Kidney tubule cell (primary cell): Measurements from ENCODE around the gene UNC93B1.
"Not testable (repeated sequence)": the region's sequence is repeated elsewhere in the genome, so short reads cannot be mapped to it uniquely, and the experiment has no call there.

Source experiments
- DNase-seq: peaks from one replicate; pipeline ENCODE4 v3.0.0-alpha.2; 2018; ENCODE audit warnings: low spot score

The UNC93B1 gene

GRCh38 chr11:68009391-68010089 lies 5.6 kb upstream of the UNC93B1 start:
- peak; percentile 51 for DNase-seq

- DNase-seq: no peak
These were observed 4.8 kb upstream of the UNC93B1 start for GRCh38 chr11:68008381-68009337.

- DNase-seq: no peak
These were observed 3.8 kb upstream of the UNC93B1 start for GRCh38 chr11:68007498-68008380.

- no peak for DNase-seq
These were observed 2.8 kb upstream of the UNC93B1 start for GRCh38 chr11:68006606-68007166.

GRCh38 chr11:68004551-68005335 lies 846 bp upstream of the UNC93B1 start:
- DNase-seq: no peak

GRCh38 chr11:68002938-68003845 lies 705 bp downstream of the UNC93B1 start:
- DNase-seq: peak; percentile 50

- no peak for DNase-seq
These were observed 1.3 kb downstream of the UNC93B1 start for GRCh38 chr11:68002575-68002937.

GRCh38 chr11:67999704-68000103 lies 4.2 kb downstream of the UNC93B1 start:
- DNase-seq: no peak

- no peak for DNase-seq
These were observed 4.7 kb downstream of the UNC93B1 start for GRCh38 chr11:67999201-67999629.

GRCh38 chr11:67998150-67999045 lies 5.5 kb downstream of the UNC93B1 start:
- no peak for DNase-seq

- no peak for DNase-seq
These were observed 6.4 kb downstream of the UNC93B1 start for GRCh38 chr11:67997475-67997921.

GRCh38 chr11:67996622-67997474 lies 7.0 kb downstream of the UNC93B1 start:
- no peak for DNase-seq

GRCh38 chr11:67996051-67996450 lies 7.8 kb downstream of the UNC93B1 start:
- DNase-seq: no peak

- not testable (repeated sequence) for DNase-seq
These were observed 8.3 kb downstream of the UNC93B1 start for GRCh38 chr11:67995579-67995978.

- not testable (repeated sequence) for DNase-seq
These were observed 8.8 kb downstream of the UNC93B1 start for GRCh38 chr11:67995129-67995528.

GRCh38 chr11:67994387-67994786 lies 9.5 kb downstream of the UNC93B1 start:
- not testable (repeated sequence) for DNase-seq

GRCh38 chr11:67993821-67994220 lies 10.1 kb downstream of the UNC93B1 start:
- DNase-seq: peak; percentile 41
